ENCODE data around the gene DCAF4L1. TPM values are rescaled to one million over a fixed set of nuclear protein-coding genes. Genes with fewer than 3 reads are reported as not detected.

Gene DCAF4L1, protein sequence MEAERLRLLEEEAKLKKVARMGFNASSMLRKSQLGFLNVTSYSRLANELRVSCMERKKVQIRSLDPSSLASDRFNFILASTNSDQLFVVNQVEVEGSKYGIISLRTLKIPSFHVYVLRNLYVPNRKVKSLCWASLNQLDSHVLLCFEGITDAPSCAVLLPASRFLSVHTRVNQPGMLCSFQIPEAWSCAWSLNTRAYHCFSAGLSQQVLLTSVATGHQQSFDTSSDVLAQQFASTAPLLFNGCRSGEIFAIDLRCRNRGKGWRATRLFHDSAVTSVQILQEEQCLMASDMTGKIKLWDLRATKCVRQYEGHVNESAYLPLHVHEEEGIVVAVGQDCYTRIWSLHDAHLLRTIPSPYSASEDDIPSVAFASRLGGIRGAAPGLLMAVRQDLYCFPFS
- total RNA-seq = under 1 TPM; 0.11 to 0.20 TPM
- polyA plus RNA-seq (ENCODE audit: insufficient read length in 2 of 2) = under 1 TPM; 0.30 to 0.53 TPM
- long read RNA-seq, donor 1, full-length matches to known transcripts = 3 of 3 reads
- long read RNA-seq, donor 1, partial matches to known transcripts = 0 of 3 reads
- long read RNA-seq, donor 1, other reads (novel, unspliced or antisense) = 0 of 3 reads
- long read RNA-seq, donor 2, full-length matches to known transcripts = 1 of 1 reads
- long read RNA-seq, donor 2, partial matches to known transcripts = 0 of 1 reads
- long read RNA-seq, donor 2, other reads (novel, unspliced or antisense) = 0 of 1 reads
- long read RNA-seq, donor 3 = 0 reads
- long read RNA-seq, donor 4 = 0 reads

DNA sequence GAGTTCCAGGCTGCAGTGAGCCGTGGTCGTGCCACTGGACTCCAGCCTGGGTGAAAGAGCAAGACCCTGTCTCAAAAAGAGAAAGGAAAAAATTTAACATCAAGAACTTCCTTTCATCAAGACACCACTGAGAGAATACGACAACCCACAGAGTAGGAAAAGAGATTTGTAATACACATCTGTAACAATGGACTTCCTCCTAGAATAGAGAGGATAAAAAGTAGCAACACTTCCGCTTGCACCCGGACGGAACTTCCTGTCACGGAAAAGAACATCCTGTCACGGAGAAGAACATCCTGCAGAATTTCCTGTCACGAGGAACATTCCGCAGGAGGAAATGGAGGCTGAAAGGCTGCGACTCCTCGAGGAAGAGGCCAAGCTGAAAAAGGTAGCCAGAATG, at the start of gene DCAF4L1:
Gene DCAF4L1 (plus strand): TSS at position 301 of the 400 bp plus-strand sequence. CDS start 37 bp downstream, at position 338.
- Histone ChIP-seq H3K36me3 (ENCODE audit: control insufficient read depth, insufficient read depth, low read length) (peaks cover 3% of the 10 kb centered on the region), H3K9me3 (ENCODE audit: control insufficient read depth, insufficient read depth, low read length) (peaks cover 3% of the 10 kb centered on the region), H3K27me3 (ENCODE audit: control insufficient read depth, insufficient read depth, low read length) (no peaks in the 10 kb centered on the region), H3K4me3 (ENCODE audit: low read depth, low read length) (no peak within 1 kb of the TSS), H3K4me1 (ENCODE audit: control insufficient read depth, insufficient read depth, low read length) (no peaks in the 10 kb centered on the region), H3K27ac (ENCODE audit: low read depth, low read length) (no peak within 1 kb of the TSS)
- no peak for DNase-seq (ENCODE audit: low read depth in 4 of 6, low spot score in 6 of 6)
- WGBS (ENCODE audit: insufficient coverage) = 96% methylated on average over 11 of the region's 12 CpGs

DNA sequence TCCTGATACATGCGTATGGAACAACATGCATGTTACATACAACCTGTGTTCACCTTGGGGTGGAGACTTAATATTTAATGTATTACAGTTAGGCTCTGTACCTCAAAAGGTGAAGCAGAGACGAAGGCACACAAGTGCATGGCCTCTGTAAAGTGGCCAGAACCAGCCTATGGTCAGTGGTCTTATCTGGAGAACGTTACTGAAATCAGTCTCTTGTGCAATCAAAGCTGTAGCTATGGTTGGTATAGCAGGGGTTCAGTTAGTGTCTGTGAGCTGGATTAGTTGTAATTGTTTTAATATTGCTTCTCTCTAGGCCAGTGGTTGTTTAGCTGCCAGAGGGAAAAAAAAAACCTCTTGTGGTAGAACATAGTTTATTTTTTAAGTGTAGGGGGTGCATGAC, 48.6 kb upstream of the DCAF4L1 start:
- Histone ChIP-seq H3K4me1 (ENCODE audit: control insufficient read depth, insufficient read depth, low read length) (peaks cover 7% of the 10 kb centered on the region), H3K27me3 (ENCODE audit: control insufficient read depth, insufficient read depth, low read length) (peaks cover 10% of the 10 kb centered on the region), H3K9me3 (ENCODE audit: control insufficient read depth, insufficient read depth, low read length) (no peaks in the 10 kb centered on the region), H3K36me3 (ENCODE audit: control insufficient read depth, insufficient read depth, low read length) (peaks cover 2% of the 10 kb centered on the region), H3K27ac (ENCODE audit: low read depth, low read length) (no peak overlapping the region), H3K4me3 (ENCODE audit: low read depth, low read length) (no peak overlapping the region)
- no peak for DNase-seq (ENCODE audit: low read depth in 4 of 6, low spot score in 6 of 6)
- WGBS (ENCODE audit: insufficient coverage) = 85% methylated on average over 3 of the region's 3 CpGs

- H3K4me3 ChIP-seq (ENCODE audit: low read depth, low read length) = no peak overlapping the region
- H3K36me3 ChIP-seq (ENCODE audit: control insufficient read depth, insufficient read depth, low read length) = peaks cover 2% of the 10 kb centered on the region
- H3K27ac ChIP-seq (ENCODE audit: low read depth, low read length) = no peak overlapping the region
- no peaks in the 10 kb centered on the region for H3K9me3 ChIP-seq (ENCODE audit: control insufficient read depth, insufficient read depth, low read length)
- no peak for DNase-seq (ENCODE audit: low read depth in 4 of 6, low spot score in 6 of 6)
- H3K4me1 ChIP-seq (ENCODE audit: control insufficient read depth, insufficient read depth, low read length) = peaks cover 7% of the 10 kb centered on the region
- H3K27me3 ChIP-seq (ENCODE audit: control insufficient read depth, insufficient read depth, low read length) = peaks cover 10% of the 10 kb centered on the region
- 97% methylated on average over 9 of the region's 10 CpGs for WGBS (ENCODE audit: insufficient coverage)
Measured at GRCh38 chr4:41933997-41934503, 47.5 kb upstream of the DCAF4L1 start.

DNA sequence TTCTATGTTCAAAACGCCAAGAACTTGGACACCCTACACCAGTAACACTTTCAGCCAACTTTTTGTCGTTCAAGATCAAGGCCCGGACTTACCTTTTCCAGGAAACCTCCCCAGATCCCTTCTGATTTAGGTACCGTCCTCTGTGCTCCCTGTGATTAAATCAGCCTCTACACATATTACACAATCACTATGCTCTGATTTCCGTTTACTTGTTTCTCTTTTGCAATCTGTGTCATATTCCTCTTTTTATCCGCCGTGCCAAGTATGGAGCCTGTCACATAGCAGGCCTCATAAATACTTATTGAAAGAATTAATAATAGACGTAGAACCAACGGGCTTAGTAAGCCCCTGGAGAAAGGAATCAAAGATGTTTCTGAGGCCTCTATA, 47.0 kb upstream of the DCAF4L1 start:
- Histone ChIP-seq H3K27me3 (ENCODE audit: control insufficient read depth, insufficient read depth, low read length) (peaks cover 10% of the 10 kb centered on the region), H3K9me3 (ENCODE audit: control insufficient read depth, insufficient read depth, low read length) (no peaks in the 10 kb centered on the region), H3K4me3 (ENCODE audit: low read depth, low read length) (peak overlapping the region; percentile 88), H3K36me3 (ENCODE audit: control insufficient read depth, insufficient read depth, low read length) (peaks cover 2% of the 10 kb centered on the region), H3K4me1 (ENCODE audit: control insufficient read depth, insufficient read depth, low read length) (peaks cover 7% of the 10 kb centered on the region), H3K27ac (ENCODE audit: low read depth, low read length) (no peak overlapping the region)
- peak in 1 of 6 donors; percentile 1 for DNase-seq (ENCODE audit: low read depth in 4 of 6, low spot score in 6 of 6)
- WGBS (ENCODE audit: insufficient coverage) = 82% methylated on average over 4 of the region's 9 CpGs

- H3K4me3 ChIP-seq (ENCODE audit: low read depth, low read length) = peak within 1 kb of the TSS; percentile 88
- WGBS (ENCODE audit: insufficient coverage) = 2% methylated on average over 48 of the region's 49 CpGs
- H3K36me3 ChIP-seq (ENCODE audit: control insufficient read depth, insufficient read depth, low read length) = peaks cover 7% of the 10 kb centered on the region
- no peaks in the 10 kb centered on the region for H3K9me3 ChIP-seq (ENCODE audit: control insufficient read depth, insufficient read depth, low read length)
- H3K27ac ChIP-seq (ENCODE audit: low read depth, low read length) = peak within 1 kb of the TSS; percentile 41
- peaks cover 7% of the 10 kb centered on the region for H3K4me1 ChIP-seq (ENCODE audit: control insufficient read depth, insufficient read depth, low read length)
- peaks cover 10% of the 10 kb centered on the region for H3K27me3 ChIP-seq (ENCODE audit: control insufficient read depth, insufficient read depth, low read length)
- DNase-seq (ENCODE audit: low read depth in 4 of 6, low spot score in 6 of 6) = peak; percentile 78 to 98 (median 84)
Measured at GRCh38 chr4:41934901-41935651, 46.5 kb upstream of the DCAF4L1 start, which contains the start of gene TMEM33. Gene TMEM33, plus strand, starts transcription at chr4:41935429. Its CDS starts 56 bp downstream, at chr4:41935485.

GRCh38 chr4:41935652-41936021, 45.9 kb upstream of the DCAF4L1 start:
- peak overlapping the region; percentile 41 for H3K27ac ChIP-seq (ENCODE audit: low read depth, low read length)
- H3K9me3 ChIP-seq (ENCODE audit: control insufficient read depth, insufficient read depth, low read length) = no peaks in the 10 kb centered on the region
- 0% methylated on average over 5 of the region's 12 CpGs for WGBS (ENCODE audit: insufficient coverage)
- DNase-seq (ENCODE audit: low read depth in 4 of 6, low spot score in 6 of 6) = peak in 1 of 6 donors; percentile 0
- peaks cover 10% of the 10 kb centered on the region for H3K36me3 ChIP-seq (ENCODE audit: control insufficient read depth, insufficient read depth, low read length)
- peaks cover 7% of the 10 kb centered on the region for H3K4me1 ChIP-seq (ENCODE audit: control insufficient read depth, insufficient read depth, low read length)
- peaks cover 8% of the 10 kb centered on the region for H3K27me3 ChIP-seq (ENCODE audit: control insufficient read depth, insufficient read depth, low read length)
- peak overlapping the region; percentile 88 for H3K4me3 ChIP-seq (ENCODE audit: low read depth, low read length)

GRCh38 chr4:41939016-41939626, 42.4 kb upstream of the DCAF4L1 start:
- Histone ChIP-seq H3K36me3 (ENCODE audit: control insufficient read depth, insufficient read depth, low read length) (peaks cover 10% of the 10 kb centered on the region), H3K27ac (ENCODE audit: low read depth, low read length) (no peak overlapping the region), H3K9me3 (ENCODE audit: control insufficient read depth, insufficient read depth, low read length) (no peaks in the 10 kb centered on the region), H3K27me3 (ENCODE audit: control insufficient read depth, insufficient read depth, low read length) (no peaks in the 10 kb centered on the region), H3K4me1 (ENCODE audit: control insufficient read depth, insufficient read depth, low read length) (peaks cover 7% of the 10 kb centered on the region), H3K4me3 (ENCODE audit: low read depth, low read length) (no peak overlapping the region)
- WGBS (ENCODE audit: insufficient coverage) = 73% methylated on average over 1 of the region's 3 CpGs
- no peak for DNase-seq (ENCODE audit: low read depth in 4 of 6, low spot score in 6 of 6)

GRCh38 chr4:41940834-41941233, 40.7 kb upstream of the DCAF4L1 start:
- Histone ChIP-seq H3K4me3 (ENCODE audit: low read depth, low read length) (no peak overlapping the region), H3K4me1 (ENCODE audit: control insufficient read depth, insufficient read depth, low read length) (peaks cover 7% of the 10 kb centered on the region), H3K27me3 (ENCODE audit: control insufficient read depth, insufficient read depth, low read length) (no peaks in the 10 kb centered on the region), H3K36me3 (ENCODE audit: control insufficient read depth, insufficient read depth, low read length) (peaks cover 10% of the 10 kb centered on the region), H3K9me3 (ENCODE audit: control insufficient read depth, insufficient read depth, low read length) (no peaks in the 10 kb centered on the region), H3K27ac (ENCODE audit: low read depth, low read length) (no peak overlapping the region)
- no peak for DNase-seq (ENCODE audit: low read depth in 4 of 6, low spot score in 6 of 6)

DNA sequence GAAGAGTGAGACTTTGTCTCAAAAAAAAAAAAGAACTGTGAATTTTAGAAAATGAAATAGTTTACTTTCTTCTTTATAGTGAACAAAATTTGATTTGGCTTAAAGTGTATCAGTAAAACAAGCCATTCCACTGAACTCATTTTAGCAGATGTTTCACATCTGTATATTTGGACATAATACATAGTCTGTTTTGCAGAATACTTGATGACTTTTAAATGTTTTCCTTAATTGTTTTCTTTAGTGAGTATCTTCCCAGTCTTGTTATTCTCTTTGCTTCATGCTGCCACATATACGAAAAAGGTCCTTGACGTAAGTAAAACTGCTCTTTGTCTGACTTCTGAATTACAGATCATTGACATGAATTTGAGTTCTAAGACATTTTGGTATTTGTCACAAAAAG, 38.0 kb upstream of the DCAF4L1 start:
- no peaks in the 10 kb centered on the region for H3K4me1 ChIP-seq (ENCODE audit: control insufficient read depth, insufficient read depth, low read length)
- peaks cover 8% of the 10 kb centered on the region for H3K36me3 ChIP-seq (ENCODE audit: control insufficient read depth, insufficient read depth, low read length)
- no peak overlapping the region for H3K27ac ChIP-seq (ENCODE audit: low read depth, low read length)
- H3K4me3 ChIP-seq (ENCODE audit: low read depth, low read length) = no peak overlapping the region
- no CpG with 5 or more reads among the region's 2 CpGs for WGBS (ENCODE audit: insufficient coverage)
- no peaks in the 10 kb centered on the region for H3K27me3 ChIP-seq (ENCODE audit: control insufficient read depth, insufficient read depth, low read length)
- H3K9me3 ChIP-seq (ENCODE audit: control insufficient read depth, insufficient read depth, low read length) = no peaks in the 10 kb centered on the region
- DNase-seq (ENCODE audit: low read depth in 4 of 6, low spot score in 6 of 6) = no peak
